ENCODE measurements around the gene FGF22.

DNA sequence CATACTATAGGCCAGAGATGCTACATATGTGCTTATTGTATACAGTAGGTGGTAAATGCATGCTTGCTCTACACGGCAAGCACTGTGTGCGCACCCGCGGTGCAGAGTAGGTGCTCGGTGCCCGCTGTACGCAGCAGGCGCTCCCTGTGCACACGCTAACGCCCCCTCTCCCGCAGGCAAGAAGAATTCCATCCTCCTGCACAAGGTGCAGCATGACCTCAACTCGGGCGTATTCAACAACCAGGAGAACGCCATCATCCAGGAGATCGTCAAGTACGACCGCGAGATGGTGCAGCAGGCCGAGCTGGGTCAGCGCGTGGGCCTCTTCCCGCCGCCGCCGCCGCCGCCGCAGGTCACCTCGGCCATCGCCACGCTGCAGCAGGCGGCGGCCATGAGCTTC, 24.1 kb upstream of the FGF22 start:
- TF ChIP-seq RXRA (IDR thresholded peaks at IDR 0.05) (no peak), YY1 (IDR thresholded peaks at IDR 0.05) (no peak), GABPA (IDR thresholded peaks at IDR 0.05 in 1 of 2, conservative IDR thresholded peaks at IDR 0.05 in 1 of 2) (no peak), EGR1 (IDR thresholded peaks at IDR 0.05; ENCODE audit: low read depth in 2 of 2) (no peak), RAD21 (IDR thresholded peaks at IDR 0.05) (no peak), TAF1 (conservative IDR thresholded peaks at IDR 0.05) (no peak), SP1 (IDR thresholded peaks at IDR 0.05) (no peak), JUND (IDR thresholded peaks at IDR 0.05) (no peak), FOXA1 (IDR thresholded peaks at IDR 0.05) (no peak), FOXA2 (IDR thresholded peaks at IDR 0.05) (no peak)
- TF ChIP-seq, protein P1, sequence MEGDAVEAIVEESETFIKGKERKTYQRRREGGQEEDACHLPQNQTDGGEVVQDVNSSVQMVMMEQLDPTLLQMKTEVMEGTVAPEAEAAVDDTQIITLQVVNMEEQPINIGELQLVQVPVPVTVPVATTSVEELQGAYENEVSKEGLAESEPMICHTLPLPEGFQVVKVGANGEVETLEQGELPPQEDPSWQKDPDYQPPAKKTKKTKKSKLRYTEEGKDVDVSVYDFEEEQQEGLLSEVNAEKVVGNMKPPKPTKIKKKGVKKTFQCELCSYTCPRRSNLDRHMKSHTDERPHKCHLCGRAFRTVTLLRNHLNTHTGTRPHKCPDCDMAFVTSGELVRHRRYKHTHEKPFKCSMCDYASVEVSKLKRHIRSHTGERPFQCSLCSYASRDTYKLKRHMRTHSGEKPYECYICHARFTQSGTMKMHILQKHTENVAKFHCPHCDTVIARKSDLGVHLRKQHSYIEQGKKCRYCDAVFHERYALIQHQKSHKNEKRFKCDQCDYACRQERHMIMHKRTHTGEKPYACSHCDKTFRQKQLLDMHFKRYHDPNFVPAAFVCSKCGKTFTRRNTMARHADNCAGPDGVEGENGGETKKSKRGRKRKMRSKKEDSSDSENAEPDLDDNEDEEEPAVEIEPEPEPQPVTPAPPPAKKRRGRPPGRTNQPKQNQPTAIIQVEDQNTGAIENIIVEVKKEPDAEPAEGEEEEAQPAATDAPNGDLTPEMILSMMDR (IDR thresholded peaks at IDR 0.05; ENCODE audit: low read depth, low read length, missing input control): no peak
- TF ChIP-seq, protein P2, sequence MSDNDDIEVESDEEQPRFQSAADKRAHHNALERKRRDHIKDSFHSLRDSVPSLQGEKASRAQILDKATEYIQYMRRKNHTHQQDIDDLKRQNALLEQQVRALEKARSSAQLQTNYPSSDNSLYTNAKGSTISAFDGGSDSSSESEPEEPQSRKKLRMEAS (IDR thresholded peaks at IDR 0.05): no peak
- TF ChIP-seq, protein P3, sequence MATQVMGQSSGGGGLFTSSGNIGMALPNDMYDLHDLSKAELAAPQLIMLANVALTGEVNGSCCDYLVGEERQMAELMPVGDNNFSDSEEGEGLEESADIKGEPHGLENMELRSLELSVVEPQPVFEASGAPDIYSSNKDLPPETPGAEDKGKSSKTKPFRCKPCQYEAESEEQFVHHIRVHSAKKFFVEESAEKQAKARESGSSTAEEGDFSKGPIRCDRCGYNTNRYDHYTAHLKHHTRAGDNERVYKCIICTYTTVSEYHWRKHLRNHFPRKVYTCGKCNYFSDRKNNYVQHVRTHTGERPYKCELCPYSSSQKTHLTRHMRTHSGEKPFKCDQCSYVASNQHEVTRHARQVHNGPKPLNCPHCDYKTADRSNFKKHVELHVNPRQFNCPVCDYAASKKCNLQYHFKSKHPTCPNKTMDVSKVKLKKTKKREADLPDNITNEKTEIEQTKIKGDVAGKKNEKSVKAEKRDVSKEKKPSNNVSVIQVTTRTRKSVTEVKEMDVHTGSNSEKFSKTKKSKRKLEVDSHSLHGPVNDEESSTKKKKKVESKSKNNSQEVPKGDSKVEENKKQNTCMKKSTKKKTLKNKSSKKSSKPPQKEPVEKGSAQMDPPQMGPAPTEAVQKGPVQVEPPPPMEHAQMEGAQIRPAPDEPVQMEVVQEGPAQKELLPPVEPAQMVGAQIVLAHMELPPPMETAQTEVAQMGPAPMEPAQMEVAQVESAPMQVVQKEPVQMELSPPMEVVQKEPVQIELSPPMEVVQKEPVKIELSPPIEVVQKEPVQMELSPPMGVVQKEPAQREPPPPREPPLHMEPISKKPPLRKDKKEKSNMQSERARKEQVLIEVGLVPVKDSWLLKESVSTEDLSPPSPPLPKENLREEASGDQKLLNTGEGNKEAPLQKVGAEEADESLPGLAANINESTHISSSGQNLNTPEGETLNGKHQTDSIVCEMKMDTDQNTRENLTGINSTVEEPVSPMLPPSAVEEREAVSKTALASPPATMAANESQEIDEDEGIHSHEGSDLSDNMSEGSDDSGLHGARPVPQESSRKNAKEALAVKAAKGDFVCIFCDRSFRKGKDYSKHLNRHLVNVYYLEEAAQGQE (IDR thresholded peaks at IDR 0.05): no peak
- TF ChIP-seq, protein P4, sequence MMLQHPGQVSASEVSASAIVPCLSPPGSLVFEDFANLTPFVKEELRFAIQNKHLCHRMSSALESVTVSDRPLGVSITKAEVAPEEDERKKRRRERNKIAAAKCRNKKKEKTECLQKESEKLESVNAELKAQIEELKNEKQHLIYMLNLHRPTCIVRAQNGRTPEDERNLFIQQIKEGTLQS (IDR thresholded peaks at IDR 0.05): no peak

Measured in liver (tissue), 3 donors.